ENCODE results near the gene LATS2.

LATS2 gene

DNA sequence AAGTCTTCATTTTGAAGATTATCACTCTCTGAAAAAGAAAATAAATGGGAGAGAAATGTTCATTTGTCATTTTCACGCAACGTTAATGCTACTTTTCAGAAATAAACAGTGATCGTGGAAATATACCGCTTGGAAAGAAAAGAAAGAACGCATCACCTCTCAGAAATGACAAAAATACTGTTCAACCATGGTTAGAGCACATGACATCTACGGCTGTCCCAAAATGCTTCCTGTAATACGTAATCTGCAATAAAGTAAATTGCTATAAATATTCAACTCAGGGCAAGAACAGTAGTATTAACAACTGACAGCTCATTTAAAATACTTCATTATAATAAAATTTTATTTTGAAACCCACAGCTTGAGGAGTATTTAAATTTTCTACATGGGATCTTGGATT lies 15.2 kb downstream of the LATS2 start:
- no peak for DNase-seq

DNA sequence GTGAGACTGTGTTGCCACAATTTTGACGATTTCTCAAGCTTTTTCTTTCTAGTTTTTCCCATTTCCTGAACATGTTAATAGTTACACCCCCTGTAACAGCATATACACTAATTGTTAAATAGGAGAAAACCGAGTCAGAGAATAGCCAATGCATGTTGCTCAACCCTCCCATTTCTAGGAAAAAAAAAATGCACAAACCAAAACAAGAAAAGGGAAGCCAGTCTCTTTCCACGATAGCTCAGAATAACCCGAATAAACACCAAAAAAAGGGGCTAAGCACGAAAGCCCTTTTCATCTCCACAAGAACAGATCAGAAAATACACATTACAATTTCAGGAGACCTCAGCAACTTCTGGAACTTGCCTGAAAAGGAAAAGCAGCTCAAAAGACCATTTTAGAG lies 16.3 kb downstream of the LATS2 start:
- DNase-seq: no peak

DNA sequence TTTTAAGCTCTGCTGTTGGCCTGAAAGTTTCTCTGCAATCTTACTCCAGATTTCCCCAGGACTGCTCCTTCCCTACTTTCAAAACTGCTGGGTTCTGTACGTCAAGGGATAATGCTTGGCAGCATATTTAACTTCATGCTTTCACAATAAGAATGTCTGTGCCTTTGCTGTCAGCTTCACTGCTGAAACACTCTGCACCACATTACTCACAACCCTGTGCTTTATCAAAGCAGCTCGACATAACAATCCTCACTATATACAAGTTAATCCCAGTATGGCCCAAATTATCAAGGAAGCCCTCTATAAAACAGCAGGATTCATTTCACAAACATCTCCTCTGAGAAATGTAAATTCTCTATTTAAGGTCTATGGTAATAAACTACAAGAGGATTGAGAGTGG lies 17.5 kb downstream of the LATS2 start:
- no peak for DNase-seq

DNA sequence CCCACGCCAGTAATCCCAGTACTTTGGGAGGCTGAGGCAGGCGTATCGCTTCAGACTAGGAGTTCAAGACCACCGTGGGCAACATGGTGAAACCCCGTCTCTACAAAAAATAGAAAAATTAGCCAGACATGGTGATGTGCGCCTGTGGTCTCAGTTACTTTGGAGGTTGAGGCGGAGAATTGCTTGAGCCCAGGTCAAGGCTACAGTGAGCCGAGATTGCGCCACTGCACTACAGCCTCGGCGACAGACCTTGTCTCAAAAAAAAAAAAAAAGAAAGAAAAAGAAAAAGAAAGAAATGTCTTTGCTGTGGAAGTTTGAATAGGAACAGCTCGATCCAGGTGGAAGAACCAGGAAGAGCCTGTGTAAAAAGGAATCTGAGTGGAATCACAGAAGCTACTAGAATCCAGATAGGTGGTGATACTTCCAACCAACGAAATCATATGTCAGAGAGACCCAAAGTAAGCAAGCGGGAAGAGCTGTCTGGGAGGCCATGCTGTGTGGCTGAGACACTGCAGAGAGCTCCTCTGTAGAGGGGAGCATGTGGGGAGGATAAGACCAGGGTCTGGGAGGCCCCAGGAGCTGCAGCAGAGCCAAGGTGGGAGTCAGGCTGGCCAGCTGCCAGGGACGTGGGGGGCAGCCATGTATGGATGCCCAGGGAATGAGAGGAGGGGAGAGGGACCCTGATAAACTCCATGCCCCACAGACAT lies 21.1 kb downstream of the LATS2 start:
- DNase-seq: no peak

DNA sequence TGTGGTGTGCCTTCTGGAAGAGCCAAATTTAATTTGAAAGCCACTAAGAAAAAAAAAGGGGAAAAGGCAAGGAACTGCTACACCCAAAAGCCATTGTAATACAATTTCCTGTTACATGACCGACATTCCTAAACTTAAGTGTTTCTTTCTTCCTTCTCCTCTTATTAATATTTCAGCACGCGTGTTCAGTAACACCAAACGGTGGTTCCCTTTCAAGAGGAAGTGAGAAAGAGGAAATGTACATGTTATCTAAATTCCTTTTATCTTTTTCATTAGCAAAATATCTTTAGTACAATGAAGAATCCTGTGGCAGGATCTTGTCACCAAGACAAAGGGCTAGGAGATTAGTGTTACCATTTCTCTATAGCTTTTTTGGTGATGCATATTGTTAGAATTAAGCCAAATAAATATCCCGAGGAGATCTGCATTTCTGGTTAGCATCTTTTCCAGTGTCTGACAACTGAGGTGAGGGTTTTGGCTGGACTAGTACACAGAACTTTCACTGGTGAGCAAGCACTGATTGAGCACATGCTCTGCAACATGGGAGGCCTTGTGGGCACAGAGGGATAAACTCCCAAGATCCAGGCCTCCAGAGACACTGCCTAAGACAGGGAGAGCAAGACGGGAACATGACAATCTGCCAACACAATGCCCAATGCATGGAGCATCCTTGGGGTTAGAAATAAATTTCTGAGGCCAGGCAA lies 22.1 kb downstream of the LATS2 start:
- peak; percentile 15 to 32 for DNase-seq

DNA sequence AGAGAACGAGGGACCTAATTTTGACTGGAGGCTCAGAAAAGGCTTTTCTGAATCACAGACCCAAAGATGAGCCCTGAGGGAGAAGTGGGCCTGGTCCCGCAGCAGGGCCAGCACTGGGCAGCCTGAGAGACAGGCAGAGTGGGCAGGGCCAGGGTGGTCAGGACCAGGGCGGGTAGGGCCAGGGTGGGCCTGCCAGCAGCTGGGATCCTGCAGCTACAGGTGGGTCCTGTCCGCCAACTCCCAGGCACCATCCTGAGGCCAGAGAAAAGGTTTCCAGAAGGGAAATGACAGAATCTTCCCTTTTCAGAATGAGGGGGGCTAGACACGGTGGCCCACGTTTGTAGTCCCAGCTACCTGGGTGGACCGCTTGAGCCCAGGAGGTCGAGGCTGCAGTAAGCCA lies 23.7 kb downstream of the LATS2 start:
- DNase-seq: no peak

DNA sequence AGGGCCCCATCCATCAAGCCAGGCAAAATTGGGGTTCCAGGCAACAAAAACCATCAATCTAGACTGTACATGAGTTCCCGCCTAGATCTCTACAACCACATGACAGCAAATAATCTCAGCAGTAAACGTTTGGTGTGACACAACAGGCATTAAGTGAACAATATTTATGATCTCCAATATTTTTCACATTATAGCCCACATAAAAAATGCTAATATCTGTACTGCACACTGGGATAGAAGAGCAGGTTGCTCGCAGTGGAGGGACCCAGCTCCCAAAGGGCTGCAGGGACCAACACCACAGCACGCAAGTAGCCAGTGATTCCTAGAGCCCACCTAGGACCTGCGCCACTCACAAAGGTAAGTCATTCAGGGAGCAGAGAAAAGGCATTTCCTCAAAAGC lies 25.9 kb downstream of the LATS2 start:
- no peak for DNase-seq

DNA sequence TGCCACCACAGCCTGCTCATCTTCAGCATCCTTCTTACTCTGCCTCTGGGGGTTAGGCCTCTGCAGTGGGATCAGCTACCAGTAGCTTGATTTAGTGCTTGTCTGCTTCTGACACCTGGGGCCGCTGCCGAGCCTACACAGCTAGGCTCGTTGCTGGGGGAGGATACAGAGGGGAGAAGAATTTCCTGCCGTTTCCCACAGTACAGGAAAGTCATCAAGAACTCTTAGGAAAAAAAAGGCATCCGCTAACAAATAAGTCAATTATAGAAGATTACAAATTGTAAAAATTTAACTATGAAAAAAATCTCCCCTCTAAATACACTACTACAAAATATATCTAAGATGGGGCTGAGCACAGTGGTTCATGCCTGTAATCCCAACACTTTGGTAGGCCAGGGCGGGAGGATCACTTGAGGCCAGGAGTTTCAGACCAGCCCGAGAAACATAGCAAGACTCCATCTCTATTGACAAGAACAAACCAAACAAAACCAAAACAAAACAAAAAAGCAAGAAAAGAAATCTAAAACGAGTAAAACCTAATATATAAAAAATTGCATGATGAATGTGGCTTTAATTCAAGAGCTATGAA lies 26.7 kb downstream of the LATS2 start:
- DNase-seq: peak; percentile 2 to 14

DNA sequence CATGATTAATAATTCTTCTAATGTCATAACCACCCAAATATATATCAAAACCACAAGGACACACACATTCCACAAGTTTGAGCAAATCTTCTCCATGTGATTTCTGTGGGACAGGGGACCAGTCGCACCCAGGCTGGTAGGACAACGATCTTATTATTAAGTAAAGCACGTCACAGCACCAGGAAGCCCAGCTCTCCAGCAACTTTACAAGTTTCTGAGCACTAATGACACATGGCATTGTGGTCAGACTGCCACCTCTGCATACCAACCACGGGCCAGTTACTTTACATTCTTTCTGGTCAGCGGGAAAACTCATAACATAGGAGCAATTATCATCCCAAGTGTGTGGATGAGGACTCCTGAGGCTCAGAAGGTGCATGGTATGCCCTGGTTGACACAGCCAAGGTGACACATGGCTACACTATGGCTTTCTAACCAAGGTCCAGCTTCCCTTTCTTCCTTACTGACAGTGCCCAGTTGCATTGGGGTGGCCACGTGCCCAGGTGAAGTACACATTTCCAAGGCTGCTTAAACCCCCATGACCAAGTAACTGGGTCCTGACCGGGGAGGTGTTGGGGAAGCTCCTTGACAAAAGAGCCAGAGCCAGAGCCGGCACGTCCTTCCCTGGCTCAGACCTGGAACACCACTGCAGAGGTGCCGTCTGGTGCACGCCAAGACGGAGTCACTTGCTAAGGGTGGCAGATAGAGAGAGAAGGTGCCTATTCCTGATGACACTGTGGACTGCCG lies 27.4 kb downstream of the LATS2 start:
- no peak for DNase-seq

DNA sequence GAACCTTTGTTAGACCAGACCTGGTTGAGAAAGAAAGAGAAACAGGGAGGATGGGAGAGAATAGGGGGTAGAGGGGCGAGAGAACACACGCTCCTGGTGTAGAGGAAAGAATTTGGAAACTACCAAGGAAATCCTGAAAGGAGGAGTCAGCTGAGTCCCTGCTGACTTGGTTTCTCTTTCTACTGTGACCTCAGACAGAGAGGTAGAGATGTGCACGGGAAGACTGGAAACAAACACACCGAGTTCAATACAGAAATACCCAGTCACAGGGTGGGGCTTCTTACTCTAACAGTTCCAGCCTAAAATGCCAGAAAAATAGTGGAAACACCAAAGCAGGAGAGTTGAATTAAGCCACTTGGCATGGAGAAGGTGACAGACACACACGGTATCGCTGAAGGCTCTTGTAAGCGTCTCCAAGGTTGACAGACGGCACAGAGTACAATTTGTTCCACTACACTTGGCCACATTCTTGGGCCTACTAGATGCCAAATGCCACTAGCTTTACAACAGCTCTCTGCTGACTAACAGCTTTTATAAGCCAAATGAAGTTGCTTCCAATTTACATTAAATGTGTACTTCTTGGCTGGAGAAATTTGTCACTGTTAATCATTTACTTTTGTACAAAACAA lies 28.1 kb downstream of the LATS2 start:
- DNase-seq: no peak

DNA sequence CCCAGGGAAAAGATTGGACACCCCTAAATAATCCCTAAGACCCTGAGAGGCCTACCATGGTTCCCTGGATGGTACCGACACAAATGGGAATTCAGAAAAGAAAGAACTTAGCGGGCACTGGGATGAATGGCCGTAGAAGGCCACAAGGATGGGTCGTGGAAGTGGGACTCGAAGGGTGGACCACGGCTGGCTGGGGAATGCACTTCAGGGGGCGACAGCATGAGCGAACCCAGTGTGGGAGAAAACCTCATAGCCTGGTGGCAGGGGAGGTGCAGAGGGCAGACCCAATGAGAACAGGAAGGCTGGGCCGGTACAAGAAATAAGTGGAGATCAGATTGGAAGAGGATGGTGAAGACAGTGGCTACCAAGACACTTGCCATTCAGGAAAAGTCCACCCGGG lies 28.7 kb downstream of the LATS2 start:
- no peak for DNase-seq

DNA sequence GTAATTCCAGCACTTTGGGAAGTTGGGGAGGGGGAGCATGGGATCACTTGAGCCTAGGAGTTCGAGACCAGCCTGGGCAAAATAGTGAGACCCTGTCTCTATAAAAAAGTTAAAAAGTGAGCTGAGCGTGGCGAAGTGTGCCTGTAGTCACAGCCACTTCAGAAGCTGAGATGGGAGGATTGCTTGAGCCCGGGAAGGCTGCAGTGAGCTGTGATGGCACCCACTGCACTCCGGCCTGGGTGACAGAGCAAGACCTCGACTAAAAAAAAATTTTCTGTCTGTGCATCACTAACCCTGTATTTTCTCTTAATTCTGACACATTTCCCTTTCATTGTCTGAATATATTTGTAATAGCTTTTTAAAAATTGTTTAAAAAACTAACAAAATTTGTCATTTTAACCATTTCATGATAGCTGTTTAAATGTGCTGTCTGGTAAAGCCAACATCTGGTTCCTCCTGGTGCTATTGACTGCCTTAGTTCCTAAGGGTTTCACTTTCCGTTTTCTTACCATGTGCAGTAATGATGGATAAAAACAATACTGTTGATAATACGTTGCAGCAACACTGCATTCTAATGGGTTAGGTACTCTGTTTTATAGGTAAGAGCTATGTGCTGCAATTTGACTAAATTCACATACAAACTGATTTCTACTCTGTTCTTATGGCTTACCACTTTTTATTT lies 29.7 kb downstream of the LATS2 start:
- DNase-seq: no peak

DNA sequence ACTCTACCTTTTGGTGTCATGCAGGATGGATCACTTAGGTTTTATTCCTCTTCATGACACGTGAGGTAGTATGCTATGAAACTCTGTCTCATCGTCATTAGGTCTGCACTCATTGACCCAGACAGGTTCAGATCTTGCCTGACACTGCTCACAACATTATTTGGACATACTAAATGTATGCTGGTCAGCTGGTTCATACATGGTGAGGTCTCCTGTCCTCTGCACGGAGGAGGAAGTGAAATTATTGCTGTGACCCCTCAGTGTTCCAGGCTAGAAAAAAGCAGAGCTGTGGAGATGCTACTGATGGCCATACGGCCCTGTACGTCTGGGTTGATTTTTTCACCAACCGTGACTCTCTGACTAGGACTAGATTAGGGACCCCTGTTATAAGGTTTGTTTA lies 35.8 kb downstream of the LATS2 start:
- no peak for DNase-seq

DNA sequence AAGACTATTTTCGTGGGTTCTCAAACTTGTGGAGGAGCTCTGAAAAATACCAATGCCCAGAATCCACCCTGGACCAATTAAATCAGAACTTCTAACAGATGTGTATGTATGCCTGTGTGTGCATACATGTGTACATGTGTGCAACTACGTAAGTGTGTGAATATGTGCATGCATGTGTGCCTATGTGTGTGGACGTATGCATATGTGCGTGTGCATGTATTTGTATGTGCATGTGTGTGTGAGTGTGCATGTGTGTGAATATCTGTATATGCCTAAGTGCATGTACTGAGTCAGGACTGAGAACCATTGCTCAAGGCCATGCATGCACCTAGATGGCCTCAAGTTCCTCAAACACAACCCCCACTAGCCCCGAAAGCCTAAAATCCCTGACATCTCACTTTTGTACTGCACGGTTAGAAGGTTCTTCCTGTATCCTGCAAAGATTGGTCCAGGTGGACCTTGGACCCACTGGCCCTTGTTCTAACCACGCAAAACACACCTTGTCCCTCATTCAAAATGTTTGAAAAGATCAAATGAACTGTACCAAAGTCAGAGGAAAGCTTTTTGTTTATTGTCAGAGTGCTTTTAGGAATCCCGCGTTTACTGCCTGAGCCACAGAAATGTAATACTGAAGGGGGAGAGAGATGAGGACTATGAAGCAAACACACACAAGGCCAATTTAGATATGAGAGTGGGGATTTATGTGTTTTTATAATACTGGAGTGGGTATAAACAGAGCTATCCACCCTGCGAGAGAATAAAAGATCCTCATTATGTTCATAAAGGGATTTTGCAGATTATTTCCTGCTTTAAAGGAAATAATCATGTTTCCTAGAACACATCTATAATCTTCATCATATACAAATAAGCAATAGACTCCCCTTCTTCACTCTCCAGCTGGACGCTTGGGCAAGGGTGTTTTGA lies 39.1 kb downstream of the LATS2 start:
- no peak for DNase-seq

DNA sequence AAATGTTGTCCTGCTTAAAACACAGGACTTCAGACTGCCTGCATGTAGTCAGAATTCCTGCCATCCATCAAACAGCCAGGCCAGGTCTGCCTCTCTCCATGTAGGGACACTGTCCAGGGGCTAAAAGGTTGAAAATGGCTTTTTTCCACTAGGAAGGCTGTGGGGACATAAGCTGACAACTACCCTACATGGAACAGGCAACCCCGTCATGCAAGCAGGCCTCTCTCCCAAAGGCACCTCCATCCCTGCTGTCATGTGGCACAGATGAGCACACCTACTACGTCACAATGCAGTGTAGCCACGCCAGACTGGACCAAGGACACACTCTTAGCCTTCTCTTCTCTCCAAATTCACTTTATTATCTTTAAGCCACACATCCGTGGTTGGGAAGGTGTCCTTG lies 40.8 kb downstream of the LATS2 start:
- DNase-seq: no peak

DNA sequence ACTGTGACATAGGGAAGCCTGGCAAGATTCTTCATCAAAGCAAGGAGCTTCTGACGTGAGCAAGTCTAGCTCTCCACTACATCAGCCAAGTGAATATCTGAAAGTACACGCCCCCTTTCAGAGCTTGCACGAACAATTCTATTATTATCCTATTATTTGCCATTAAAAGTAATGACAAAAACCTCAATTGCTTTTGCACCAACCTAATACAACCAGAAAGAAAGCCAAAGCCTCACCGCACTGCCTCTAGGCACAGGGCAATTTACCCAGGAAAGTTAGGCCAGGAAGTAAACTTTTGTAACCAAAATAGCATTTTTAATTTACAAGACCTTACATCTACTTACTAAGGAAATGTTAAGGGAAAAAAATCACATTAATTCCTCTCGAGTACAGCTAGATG lies 41.2 kb downstream of the LATS2 start:
- no peak for DNase-seq

DNA sequence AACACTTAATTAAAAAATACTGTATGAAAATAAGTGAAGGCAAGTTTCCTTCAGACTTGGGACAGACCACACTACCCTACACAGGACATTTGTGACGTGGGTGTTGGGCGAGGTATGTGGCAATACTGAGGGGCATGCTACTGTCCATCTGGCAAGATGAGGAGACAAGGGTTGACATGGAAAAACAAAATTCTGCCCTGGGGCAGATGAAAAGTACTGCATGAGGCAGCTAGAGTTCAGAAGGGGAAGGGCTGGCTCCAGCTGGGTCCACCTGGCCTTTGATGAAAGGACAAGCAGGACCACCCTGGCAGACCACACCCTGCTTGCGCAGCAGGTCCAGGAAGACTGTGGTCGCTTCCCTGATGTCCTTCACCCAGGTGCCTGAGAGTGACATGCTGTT lies 43.2 kb downstream of the LATS2 start:
- no peak for DNase-seq

DNA sequence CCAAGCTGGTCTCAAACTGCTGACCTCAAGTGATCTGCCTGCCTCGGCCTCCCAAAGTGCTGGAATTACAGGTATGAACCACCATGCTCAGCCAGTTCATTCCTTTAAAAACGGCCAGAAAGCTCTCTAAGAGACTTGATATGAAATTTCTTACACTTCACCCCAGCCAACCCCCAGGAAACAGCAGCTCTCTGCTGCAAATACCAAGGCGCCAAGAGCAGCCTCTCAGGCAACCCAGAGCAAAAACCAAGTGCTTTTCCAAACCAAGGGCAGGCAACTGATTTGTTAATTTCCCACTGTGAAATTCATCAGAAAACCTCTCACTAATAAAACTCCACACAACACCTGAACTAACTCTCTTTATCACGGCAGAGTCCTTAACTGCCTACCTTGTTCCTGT lies 44.9 kb downstream of the LATS2 start:
- no peak for DNase-seq

DNA sequence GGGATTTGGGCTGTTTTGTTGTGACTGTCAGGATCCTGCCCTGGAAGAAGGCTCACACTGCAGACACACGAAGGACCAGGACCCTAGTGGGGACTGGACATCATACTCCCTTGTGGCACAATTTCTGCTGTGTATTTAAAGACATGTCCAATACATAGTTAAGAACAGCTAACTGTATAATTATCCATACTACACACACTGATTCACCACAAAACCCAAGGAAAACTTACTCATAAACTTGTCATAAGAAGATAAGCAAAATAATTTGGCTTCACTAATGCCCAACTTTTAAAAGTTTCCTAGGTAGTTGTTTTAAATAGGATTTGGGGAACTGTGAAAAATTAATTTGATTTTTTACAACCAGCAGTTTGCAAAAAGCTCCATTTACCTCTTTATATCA lies 46.1 kb downstream of the LATS2 start:
- DNase-seq: no peak

DNA sequence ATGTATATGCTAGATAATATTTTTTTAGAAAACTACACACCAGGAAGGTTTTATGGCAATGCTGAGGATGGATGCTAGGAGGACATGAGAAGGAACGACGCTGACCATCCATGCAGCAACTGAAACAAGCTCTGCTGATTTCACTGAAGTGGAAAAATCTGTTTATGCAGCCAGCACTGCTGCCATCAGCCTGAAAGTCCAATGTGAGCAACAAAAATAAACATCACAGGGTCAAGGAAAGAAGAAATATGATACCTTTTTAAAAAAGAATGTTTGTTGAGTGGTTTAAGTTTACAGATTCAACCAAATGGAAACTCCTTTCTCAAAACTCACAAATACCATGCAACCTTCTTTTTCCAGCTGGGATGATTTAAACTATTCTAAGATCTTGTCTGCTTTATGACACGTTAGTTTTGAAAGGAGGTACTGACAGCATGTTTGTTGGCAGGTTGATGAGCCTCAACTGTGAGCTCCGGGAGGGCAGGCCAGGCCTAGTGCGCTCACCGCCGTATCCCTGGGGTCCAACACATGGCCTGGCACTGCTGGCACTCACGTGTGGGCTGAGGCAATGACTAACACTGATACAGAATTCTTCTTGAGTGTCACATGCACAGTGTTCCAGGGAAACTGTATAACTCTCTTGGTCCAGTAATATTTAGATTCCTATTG lies 46.8 kb downstream of the LATS2 start:
- no peak for DNase-seq

DNA sequence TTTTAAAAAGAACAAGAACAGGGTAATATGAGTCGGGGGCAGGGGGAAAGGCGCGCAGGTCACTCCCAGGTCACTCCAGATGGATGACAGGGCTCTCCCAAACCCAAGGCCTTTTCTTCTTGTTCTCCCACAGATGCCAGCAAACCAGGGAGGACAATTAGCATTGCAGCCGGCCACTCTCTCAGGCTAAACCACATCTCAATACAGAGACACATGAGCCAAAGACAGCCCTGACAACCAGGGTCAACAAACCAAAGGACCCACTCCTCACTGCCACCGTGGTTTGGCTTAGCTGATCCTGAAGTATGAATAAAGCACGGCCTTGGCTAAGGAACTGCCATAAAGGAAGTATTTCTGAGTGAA lies 47.3 kb downstream of the LATS2 start:
- DNase-seq: no peak
